ENCODE data around the gene OLFM2. TPM values are rescaled to one million over a fixed set of nuclear protein-coding genes. Genes with fewer than 3 reads are reported as not detected.

OLFM2 gene
- total and polyA plus RNA-seq, 3 donors from 2014 or later = 15.9 to 27.0 (median 22.5) TPM

GRCh38 chr19:9875796-9876195 is 60.5 kb downstream of the OLFM2 start:
- Histone ChIP-seq H3K4me1 (no peaks in the 10 kb centered on the region), H3K27ac (no peak overlapping the region), H3K27me3 (no peaks in the 10 kb centered on the region), H3K4me3 (no peak overlapping the region), H3K9me3 (no peaks in the 10 kb centered on the region), H3K36me3 (ENCODE audit: low read depth, missing control alignments) (no peaks in the 10 kb centered on the region)
- no peak for TF ChIP-seq POLR2A (IDR thresholded peaks at IDR 0.05)
- no peak for TF ChIP-seq CTCF (IDR thresholded peaks at IDR 0.05)
- WGBS, 2 donors = 68 to 89% methylated on average over 5 of the region's 5 CpGs
- no peak for DNase-seq
- intact Hi-C loops (cut with DNase I; ENCODE audit: low total_unique reads) = no loop called here

- 64 to 74% methylated on average over 13 of the region's 13 CpGs for WGBS, 2 donors
- Histone ChIP-seq H3K4me1 (no peaks in the 10 kb centered on the region), H3K9me3 (no peaks in the 10 kb centered on the region), H3K27ac (no peak overlapping the region), H3K27me3 (no peaks in the 10 kb centered on the region), H3K36me3 (ENCODE audit: low read depth, missing control alignments) (no peaks in the 10 kb centered on the region), H3K4me3 (no peak overlapping the region)
- TF ChIP-seq POLR2A (IDR thresholded peaks at IDR 0.05) = no peak
- TF ChIP-seq CTCF (IDR thresholded peaks at IDR 0.05) = no peak
- intact Hi-C loops (cut with DNase I; ENCODE audit: low total_unique reads) = no loop called here
- no peak for DNase-seq
Measured at GRCh38 chr19:9875031-9875627, 61.2 kb downstream of the OLFM2 start.

GRCh38 chr19:9872618-9873242 is 63.6 kb downstream of the OLFM2 start:
- no peaks in the 10 kb centered on the region for H3K9me3 ChIP-seq
- no peaks in the 10 kb centered on the region for H3K27me3 ChIP-seq
- 80 to 98% methylated on average over 4 to 8 of the region's 8 CpGs for WGBS, 2 donors
- DNase-seq = no peak
- no peak for TF ChIP-seq POLR2A (IDR thresholded peaks at IDR 0.05)
- no peak for TF ChIP-seq CTCF (IDR thresholded peaks at IDR 0.05)
- intact Hi-C loops (cut with DNase I; ENCODE audit: low total_unique reads) = no loop called here
- H3K4me1 ChIP-seq = no peaks in the 10 kb centered on the region
- H3K36me3 ChIP-seq (ENCODE audit: low read depth, missing control alignments) = no peaks in the 10 kb centered on the region
- no peak overlapping the region for H3K27ac ChIP-seq
- H3K4me3 ChIP-seq = no peak overlapping the region

- H3K27me3 ChIP-seq = no peaks in the 10 kb centered on the region
- intact Hi-C loops (cut with DNase I; ENCODE audit: low total_unique reads) = no loop called here
- no peak overlapping the region for H3K4me3 ChIP-seq
- TF ChIP-seq POLR2A (IDR thresholded peaks at IDR 0.05) = no peak
- no peak for TF ChIP-seq CTCF (IDR thresholded peaks at IDR 0.05)
- 81 to 83% methylated on average over 16 of the region's 16 CpGs for WGBS, 2 donors
- no peaks in the 10 kb centered on the region for H3K9me3 ChIP-seq
- no peak overlapping the region for H3K27ac ChIP-seq
- no peaks in the 10 kb centered on the region for H3K4me1 ChIP-seq
- no peaks in the 10 kb centered on the region for H3K36me3 ChIP-seq (ENCODE audit: low read depth, missing control alignments)
- no peak for DNase-seq
Measured at GRCh38 chr19:9871626-9872338, 64.5 kb downstream of the OLFM2 start.
